GM12872 (cell line): Measurements from ENCODE around the gene PPM1F.

Source experiments
- TF ChIP-seq, protein P1 (sequence below): IDR thresholded peaks from 3 replicates; pipeline ENCODE4 v1.5.1; 2011; ENCODE audit warnings: low read depth, mild to moderate bottlenecking, low read length, moderate library complexity; ENCODE audit not compliant: insufficient read depth

PPM1F gene

DNA sequence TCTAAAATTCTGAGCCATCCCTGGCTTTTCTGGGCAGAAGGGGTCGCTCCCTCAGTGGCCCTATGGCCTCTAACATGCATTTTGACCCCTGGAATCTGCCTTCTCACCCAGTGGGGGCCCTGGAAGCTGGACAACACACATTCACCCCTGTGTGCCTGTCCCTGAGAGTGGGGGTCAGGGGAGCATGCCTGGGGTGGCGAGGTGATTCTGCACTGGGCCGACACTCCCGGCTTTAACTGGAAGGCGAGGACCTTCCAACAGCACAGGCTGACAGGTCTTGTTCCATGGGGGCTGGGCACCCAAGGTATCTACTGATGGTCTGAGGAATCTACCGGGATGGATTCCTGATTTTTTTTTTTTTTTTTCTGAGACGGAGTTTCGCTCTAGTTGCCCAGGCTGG is 10.7 kb downstream of the PPM1F start:
- TF ChIP-seq, protein P1, sequence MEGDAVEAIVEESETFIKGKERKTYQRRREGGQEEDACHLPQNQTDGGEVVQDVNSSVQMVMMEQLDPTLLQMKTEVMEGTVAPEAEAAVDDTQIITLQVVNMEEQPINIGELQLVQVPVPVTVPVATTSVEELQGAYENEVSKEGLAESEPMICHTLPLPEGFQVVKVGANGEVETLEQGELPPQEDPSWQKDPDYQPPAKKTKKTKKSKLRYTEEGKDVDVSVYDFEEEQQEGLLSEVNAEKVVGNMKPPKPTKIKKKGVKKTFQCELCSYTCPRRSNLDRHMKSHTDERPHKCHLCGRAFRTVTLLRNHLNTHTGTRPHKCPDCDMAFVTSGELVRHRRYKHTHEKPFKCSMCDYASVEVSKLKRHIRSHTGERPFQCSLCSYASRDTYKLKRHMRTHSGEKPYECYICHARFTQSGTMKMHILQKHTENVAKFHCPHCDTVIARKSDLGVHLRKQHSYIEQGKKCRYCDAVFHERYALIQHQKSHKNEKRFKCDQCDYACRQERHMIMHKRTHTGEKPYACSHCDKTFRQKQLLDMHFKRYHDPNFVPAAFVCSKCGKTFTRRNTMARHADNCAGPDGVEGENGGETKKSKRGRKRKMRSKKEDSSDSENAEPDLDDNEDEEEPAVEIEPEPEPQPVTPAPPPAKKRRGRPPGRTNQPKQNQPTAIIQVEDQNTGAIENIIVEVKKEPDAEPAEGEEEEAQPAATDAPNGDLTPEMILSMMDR: no peak

DNA sequence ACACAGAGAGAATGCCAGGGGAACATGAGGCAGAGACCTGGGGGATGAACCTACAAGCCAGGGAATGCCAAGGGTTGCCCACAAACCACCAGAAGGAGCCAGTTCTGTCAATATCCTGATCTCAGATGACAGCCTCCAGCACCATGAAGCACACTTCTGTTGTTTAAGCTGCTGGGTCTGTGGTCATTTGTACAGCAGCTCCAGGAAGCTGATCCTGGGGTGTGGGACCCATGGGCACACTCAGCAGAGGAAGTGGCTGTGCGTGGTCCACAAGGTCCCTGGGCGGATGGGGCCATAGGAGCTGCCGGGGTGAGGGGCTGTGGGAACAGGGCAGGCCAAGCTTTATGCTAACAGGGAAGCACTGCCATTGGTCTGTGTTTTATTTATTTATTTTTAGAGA is 12.1 kb downstream of the PPM1F start:
- TF ChIP-seq, protein P1: no peak

DNA sequence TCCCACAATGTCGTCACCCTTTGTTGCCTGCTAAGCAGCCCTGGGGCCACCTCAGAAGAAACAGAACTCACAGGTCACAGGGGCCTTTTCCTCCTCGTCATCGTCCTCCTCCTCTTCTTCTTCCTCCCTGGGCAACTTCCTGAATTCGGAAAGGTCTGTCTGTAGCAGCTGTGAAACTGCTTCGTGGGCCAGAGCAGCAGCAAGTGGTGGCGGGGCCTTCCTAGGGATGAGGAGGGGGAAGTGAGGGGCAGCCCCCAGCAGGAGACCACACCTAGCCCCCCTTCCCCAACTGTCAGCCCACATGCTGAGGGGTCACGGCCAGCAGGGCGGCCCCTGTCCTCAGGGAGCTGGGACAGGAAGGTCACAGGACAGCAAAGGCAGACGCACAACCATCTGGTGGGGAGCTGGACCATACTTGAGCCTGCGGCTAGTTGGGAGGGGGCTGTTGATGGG is 13.2 kb downstream of the PPM1F start:
- TF ChIP-seq, protein P1: no peak

DNA sequence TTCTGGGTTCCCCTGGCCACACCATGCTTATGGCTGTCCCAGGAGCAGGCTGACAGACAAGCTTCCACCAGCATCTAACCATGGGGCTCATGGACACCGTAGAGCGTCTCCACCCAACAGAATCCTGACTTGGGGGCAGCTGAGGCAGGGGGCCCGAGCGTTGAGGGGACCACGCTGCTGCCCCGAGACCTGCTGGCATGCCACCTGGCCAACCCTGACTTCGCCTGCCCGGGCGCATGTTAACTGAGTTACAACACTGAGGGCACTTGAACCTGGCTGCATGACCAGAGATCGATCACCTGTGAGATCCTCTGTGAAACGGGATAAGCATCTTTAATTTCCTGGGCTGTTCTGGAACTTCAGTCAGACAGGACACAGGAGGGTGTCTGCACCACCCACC is 13.7 kb downstream of the PPM1F start:
- TF ChIP-seq, protein P1: no peak

DNA sequence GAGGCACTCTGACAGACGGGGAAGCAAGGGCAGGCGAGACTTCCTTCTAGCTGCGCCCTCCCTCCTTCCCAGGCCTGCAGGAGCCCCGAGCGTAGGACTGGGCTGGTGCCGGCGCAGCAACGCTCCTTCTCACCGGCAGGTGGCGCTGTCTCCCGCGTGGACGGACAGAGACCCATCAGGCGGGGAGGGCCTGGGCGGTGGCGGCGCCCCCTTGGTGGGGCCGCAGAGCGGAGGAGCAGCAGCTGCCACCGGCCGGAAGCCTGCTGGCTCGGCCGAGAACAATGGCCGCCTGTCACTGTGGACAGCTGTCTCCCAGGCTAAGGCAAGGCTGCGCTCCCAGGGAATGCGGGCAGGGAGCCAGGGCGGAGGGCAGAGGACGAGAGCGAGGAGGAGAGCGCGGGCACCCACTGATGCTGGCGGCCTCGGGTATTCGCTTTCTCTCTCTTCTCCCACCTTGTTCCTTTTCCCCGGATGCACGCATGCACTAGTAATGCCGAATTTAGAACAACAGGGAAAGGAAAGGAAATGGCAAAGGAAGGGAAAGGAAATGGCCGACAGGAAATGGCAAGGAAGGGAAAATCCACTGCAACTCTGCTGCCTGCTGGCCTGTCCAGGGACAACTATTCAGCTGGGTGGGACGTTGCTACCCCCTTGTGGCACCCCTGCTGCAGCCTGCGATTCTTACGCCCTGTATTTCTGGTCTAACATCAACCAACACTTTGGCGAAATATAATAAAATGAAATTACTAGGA is 14.4 kb downstream of the PPM1F start:
- TF ChIP-seq, protein P1: peak; percentile 97

DNA sequence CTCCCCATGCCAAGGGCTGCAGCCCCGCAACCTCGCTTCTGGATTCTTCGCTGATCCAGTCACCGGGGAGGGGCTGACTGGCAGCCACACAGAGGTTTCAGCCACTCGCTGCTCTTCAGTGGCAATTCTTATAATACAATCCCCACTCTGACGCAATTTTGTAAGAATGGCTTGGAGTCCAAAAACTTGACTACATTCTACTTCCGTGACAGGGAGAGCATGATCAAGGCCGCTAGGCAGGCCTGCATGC is 14.9 kb downstream of the PPM1F start:
- TF ChIP-seq, protein P1: no peak

DNA sequence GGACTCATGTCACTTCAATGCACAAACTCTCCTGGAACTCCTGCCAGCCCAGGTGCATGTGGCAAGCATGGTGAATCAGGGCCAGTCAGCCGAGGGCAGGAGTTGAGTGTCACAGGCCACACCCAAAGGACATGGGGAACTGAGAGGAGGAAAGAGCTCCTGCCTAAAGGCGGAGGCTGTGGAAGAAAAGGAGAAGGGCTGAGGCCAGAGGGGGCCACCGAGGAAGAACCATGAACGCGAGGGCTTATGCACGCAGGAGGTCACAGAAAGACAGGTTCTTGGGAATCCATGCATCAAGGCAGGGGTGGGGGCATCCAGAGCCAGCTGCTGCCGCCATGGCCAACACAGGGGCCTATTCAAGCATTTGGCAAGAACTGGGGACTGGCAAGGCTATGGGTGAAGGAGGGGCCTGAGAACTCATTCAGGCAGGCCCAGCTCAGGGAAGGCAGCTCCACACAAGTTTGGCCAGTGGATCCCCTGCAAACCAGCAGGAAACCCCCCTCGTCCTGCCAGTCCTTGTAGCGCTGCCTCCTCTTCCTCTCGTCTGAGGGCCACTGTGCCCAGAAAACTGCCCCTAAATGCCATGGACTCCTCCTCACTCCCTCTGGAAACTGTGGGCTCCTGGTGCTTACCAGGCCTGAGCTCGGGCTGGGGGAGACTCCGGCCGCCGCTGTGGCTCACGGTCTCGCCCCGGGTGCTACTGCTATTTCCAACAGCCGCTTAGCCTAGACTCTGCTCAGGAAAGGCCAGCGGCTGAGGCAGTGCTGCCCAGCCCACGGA is 15.4 kb downstream of the PPM1F start:
- TF ChIP-seq, protein P1: no peak
